ENCODE results near the gene HEY2. TPM values are rescaled to one million over a fixed set of nuclear protein-coding genes. Genes with fewer than 3 reads are reported as not detected.
"Not testable (repeated sequence)": the region's sequence is repeated elsewhere in the genome, so short reads cannot be mapped to it uniquely, and the experiment has no call there.

Gene HEY2
- total RNA-seq, 1 donor from 2014 or later = 0.98 TPM

GRCh38 chr6:125802943-125803377 is 53.5 kb downstream of the HEY2 start:
- H3K9me3 ChIP-seq = no peaks in the 10 kb centered on the region
- intact Hi-C loops (cut with DNase I) = loop anchor here (10.0 kb wide), 1 partner anchor 52 kb away; no protein-coding TSS in a partner anchor
- DNase-seq (ENCODE audit: extremely low spot score in 2 of 2) = no peak
- H3K27ac ChIP-seq = peak overlapping the region; percentile 6
- H3K27me3 ChIP-seq = no peaks in the 10 kb centered on the region
- H3K4me3 ChIP-seq = no peak overlapping the region
- peaks cover 18% of the 10 kb centered on the region for H3K4me1 ChIP-seq
- TF ChIP-seq POLR2AphosphoS5 (IDR thresholded peaks at IDR 0.05; ENCODE audit: insufficient read depth in 1 of 2, low read depth in 1 of 2) = no peak
- peaks cover 0 to under 1% of the 10 kb centered on the region in 2 donors for H3K36me3 ChIP-seq

- peaks cover 0 to 9% of the 10 kb centered on the region in 2 donors for H3K36me3 ChIP-seq
- TF ChIP-seq CTCF (IDR thresholded peaks at IDR 0.05) (no peak), POLR2AphosphoS5 (IDR thresholded peaks at IDR 0.05; ENCODE audit: insufficient read depth in 1 of 2, low read depth in 1 of 2) (no peak), POLR2A (IDR thresholded peaks at IDR 0.05) (no peak)
- H3K4me3 ChIP-seq = no peak overlapping the region
- peaks cover 18% of the 10 kb centered on the region for H3K4me1 ChIP-seq
- intact Hi-C loops (cut with DNase I) = loop anchor here (10.0 kb wide), 1 partner anchor 51 kb away; no protein-coding TSS in a partner anchor
- H3K27ac ChIP-seq = no peak overlapping the region
- no peaks in the 10 kb centered on the region for H3K9me3 ChIP-seq
- DNase-seq (ENCODE audit: extremely low spot score in 2 of 2) = no peak
- no peaks in the 10 kb centered on the region for H3K27me3 ChIP-seq
Observed at GRCh38 chr6:125804264-125804663, 54.8 kb downstream of the HEY2 start.

GRCh38 chr6:125804866-125805425 is 55.5 kb downstream of the HEY2 start:
- not testable (repeated sequence) for H3K27ac ChIP-seq; H3K36me3 ChIP-seq; H3K27me3 ChIP-seq; DNase-seq (ENCODE audit: extremely low spot score in 2 of 2); H3K4me3 ChIP-seq; H3K9me3 ChIP-seq
- intact Hi-C loops (cut with DNase I) = loop anchor here (10.0 kb wide), 1 partner anchor 50 kb away; no protein-coding TSS in a partner anchor
- H3K4me1 ChIP-seq = peaks cover 18% of the 10 kb centered on the region

- intact Hi-C loops (cut with DNase I) = loop anchor here (10.0 kb wide), 1 partner anchor 48 kb away; no protein-coding TSS in a partner anchor
Observed at GRCh38 chr6:125806813-125807212, 57.4 kb downstream of the HEY2 start.

GRCh38 chr6:125807293-125807692 is 57.9 kb downstream of the HEY2 start:
- Histone ChIP-seq H3K27ac (no peak overlapping the region), H3K36me3 (peaks cover 0 to 9% of the 10 kb centered on the region in 2 donors), H3K4me3 (no peak overlapping the region), H3K27me3 (no peaks in the 10 kb centered on the region), H3K9me3 (no peaks in the 10 kb centered on the region), H3K4me1 (peaks cover 24% of the 10 kb centered on the region)
- DNase-seq (ENCODE audit: extremely low spot score in 2 of 2) = no peak
- TF ChIP-seq POLR2A (IDR thresholded peaks at IDR 0.05) (no peak), CTCF (IDR thresholded peaks at IDR 0.05) (no peak), POLR2AphosphoS5 (IDR thresholded peaks at IDR 0.05; ENCODE audit: insufficient read depth in 1 of 2, low read depth in 1 of 2) (no peak)
- intact Hi-C loops (cut with DNase I) = loop anchor here (10.0 kb wide), 1 partner anchor 48 kb away; no protein-coding TSS in a partner anchor

More at GRCh38 chr6:125806813-125807212, 57.4 kb downstream of the HEY2 start:
- Histone ChIP-seq H3K4me3 (no peak overlapping the region), H3K36me3 (peaks cover 0 to 9% of the 10 kb centered on the region in 2 donors), H3K27me3 (no peaks in the 10 kb centered on the region), H3K4me1 (peaks cover 19% of the 10 kb centered on the region), H3K27ac (no peak overlapping the region), H3K9me3 (no peaks in the 10 kb centered on the region)
- no peak for DNase-seq (ENCODE audit: extremely low spot score in 2 of 2)
- no peak for TF ChIP-seq POLR2A (IDR thresholded peaks at IDR 0.05)
- TF ChIP-seq CTCF (IDR thresholded peaks at IDR 0.05) = no peak
- TF ChIP-seq POLR2AphosphoS5 (IDR thresholded peaks at IDR 0.05; ENCODE audit: insufficient read depth in 1 of 2, low read depth in 1 of 2) = no peak

GRCh38 chr6:125808060-125808459 is 58.6 kb downstream of the HEY2 start:
- no peak for TF ChIP-seq POLR2A (IDR thresholded peaks at IDR 0.05)
- no peak for TF ChIP-seq POLR2AphosphoS5 (IDR thresholded peaks at IDR 0.05; ENCODE audit: insufficient read depth in 1 of 2, low read depth in 1 of 2)
- no peak for TF ChIP-seq CTCF (IDR thresholded peaks at IDR 0.05)
- no peak for DNase-seq (ENCODE audit: extremely low spot score in 2 of 2)
- Histone ChIP-seq H3K4me3 (no peak overlapping the region), H3K27me3 (no peaks in the 10 kb centered on the region), H3K36me3 (peaks cover 0 to 9% of the 10 kb centered on the region in 2 donors), H3K4me1 (peaks cover 26% of the 10 kb centered on the region), H3K9me3 (no peaks in the 10 kb centered on the region), H3K27ac (no peak overlapping the region)
- intact Hi-C loops (cut with DNase I) = loop anchor here (10.0 kb wide), 1 partner anchor 47 kb away; no protein-coding TSS in a partner anchor
